Lower lobe of right lung (tissue), 2 donors: ENCODE results near the gene PKIG. TPM values are rescaled to one million over a fixed set of nuclear protein-coding genes. Genes with fewer than 3 reads are reported as not detected.
A peak's percentile ranks its signal among the peaks of the same experiment; 100 is the strongest.

Source experiments
- ATAC-seq, 2 donors: fragments of 200-7000 bp; cut with Tn5 transposase; one replicate each; pipeline ENCODE4 v1.9.1; 2020 to 2022; ENCODE audit warnings: mild to moderate bottlenecking in 2 of 2, moderate library complexity in 2 of 2
- DNase-seq: peaks from one replicate; pipeline ENCODE4 v3.0.0-alpha.2; 2020
- H3K27ac ChIP-seq: fragments of 200-600 bp; one replicate; pipeline ENCODE4 v1.8.0; 2022
- H3K27me3 ChIP-seq: fragments of 200-600 bp; one replicate; pipeline ENCODE4 v1.8.0; 2022; ENCODE audit warnings: low read depth
- H3K36me3 ChIP-seq: fragments of 200-600 bp; one replicate; pipeline ENCODE4 v1.8.0; 2022; ENCODE audit warnings: mild to moderate bottlenecking
- H3K4me1 ChIP-seq: fragments of 200-600 bp; one replicate; pipeline ENCODE4 v1.8.0; 2022
- H3K4me3 ChIP-seq: fragments of 200-600 bp; one replicate; pipeline ENCODE4 v1.8.0; 2022; ENCODE audit warnings: mild to moderate bottlenecking
- H3K9me3 ChIP-seq: fragments of 200-600 bp; one replicate; pipeline ENCODE4 v1.8.0; 2022
- intact Hi-C: fragments of 100-400 bp; cut with DNase I; formaldehyde crosslinking; loops from one replicate; pipeline ENCODE4 v1.11.0; 2022
- total RNA-seq: library from RNA; stranded (reverse); fragmentation: NEBNext Ultra II Directional; extraction: Animal tissue kit (Norgen Biotek cat#: 25700); gene quantifications from one replicate; pipeline ENCODE4 v1.2.1, GENCODE V29; 2021
- TF ChIP-seq, protein P1 (sequence below): fragments of 200-600 bp; IDR thresholded peaks from one replicate; pipeline ENCODE4 v1.8.0; 2022; ENCODE audit warnings: antibody characterized with exemption, mild to moderate bottlenecking
- donor health status: DM: no; HTN: yes; CAD: no; lungs with severe emphysema.

The PKIG gene
- total RNA-seq, 1 donor from 2014 or later = 61.6 TPM

DNA sequence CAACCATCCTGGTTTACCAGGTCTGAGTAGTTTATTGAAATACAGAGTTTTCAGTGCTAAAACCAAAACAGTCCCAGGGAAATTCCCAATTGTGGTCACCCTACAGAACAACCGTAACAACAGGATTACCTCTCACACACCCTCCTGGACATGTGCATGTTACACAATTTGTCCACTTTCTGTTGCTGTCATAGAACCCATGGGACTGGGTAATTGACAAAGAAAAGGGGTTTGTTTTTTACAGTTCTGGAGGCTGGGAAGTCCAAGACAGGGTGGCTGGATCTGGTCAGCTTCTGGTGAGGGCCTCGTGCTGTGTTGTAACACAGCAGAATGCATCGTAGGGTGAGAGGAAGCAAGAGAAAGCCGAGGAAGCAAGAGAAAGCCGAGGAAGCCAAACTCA lies 78.2 kb downstream of the PKIG start:
- TF ChIP-seq, protein P1, sequence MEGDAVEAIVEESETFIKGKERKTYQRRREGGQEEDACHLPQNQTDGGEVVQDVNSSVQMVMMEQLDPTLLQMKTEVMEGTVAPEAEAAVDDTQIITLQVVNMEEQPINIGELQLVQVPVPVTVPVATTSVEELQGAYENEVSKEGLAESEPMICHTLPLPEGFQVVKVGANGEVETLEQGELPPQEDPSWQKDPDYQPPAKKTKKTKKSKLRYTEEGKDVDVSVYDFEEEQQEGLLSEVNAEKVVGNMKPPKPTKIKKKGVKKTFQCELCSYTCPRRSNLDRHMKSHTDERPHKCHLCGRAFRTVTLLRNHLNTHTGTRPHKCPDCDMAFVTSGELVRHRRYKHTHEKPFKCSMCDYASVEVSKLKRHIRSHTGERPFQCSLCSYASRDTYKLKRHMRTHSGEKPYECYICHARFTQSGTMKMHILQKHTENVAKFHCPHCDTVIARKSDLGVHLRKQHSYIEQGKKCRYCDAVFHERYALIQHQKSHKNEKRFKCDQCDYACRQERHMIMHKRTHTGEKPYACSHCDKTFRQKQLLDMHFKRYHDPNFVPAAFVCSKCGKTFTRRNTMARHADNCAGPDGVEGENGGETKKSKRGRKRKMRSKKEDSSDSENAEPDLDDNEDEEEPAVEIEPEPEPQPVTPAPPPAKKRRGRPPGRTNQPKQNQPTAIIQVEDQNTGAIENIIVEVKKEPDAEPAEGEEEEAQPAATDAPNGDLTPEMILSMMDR = no peak
- no peaks in the 10 kb centered on the region for H3K27me3 ChIP-seq
- ATAC-seq = no peak
- no peaks in the 10 kb centered on the region for H3K36me3 ChIP-seq
- H3K4me3 ChIP-seq = no peak overlapping the region
- DNase-seq = no peak
- H3K4me1 ChIP-seq = no peaks in the 10 kb centered on the region
- intact Hi-C loops = no loop called here
- no peaks in the 10 kb centered on the region for H3K9me3 ChIP-seq
- no peak overlapping the region for H3K27ac ChIP-seq

DNA sequence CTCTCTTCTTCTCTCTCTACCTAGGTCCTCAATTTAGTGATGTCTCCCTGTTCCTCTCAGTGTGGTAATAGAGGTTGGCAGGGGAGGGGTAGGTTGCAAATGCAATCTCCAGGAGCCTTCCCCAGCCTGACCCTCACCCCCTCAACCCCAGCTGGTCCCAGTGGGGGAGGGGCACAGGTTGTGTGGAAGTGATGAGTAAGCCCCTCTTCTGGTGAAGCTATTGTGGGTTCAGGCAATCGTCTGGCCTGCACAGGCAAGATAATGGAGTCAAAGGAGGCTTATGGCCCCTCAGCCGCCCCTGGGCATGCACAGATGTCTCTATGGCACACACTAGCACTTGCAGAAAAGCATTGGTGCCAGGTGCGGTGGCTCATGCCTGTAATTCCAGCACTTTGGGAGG lies 79.9 kb downstream of the PKIG start:
- intact Hi-C loops = no loop called here
- ATAC-seq (no peak), DNase-seq (no peak)
- TF ChIP-seq, protein P1 = no peak
- Histone ChIP-seq H3K36me3 (no peaks in the 10 kb centered on the region), H3K9me3 (no peaks in the 10 kb centered on the region), H3K4me3 (no peak overlapping the region), H3K27ac (no peak overlapping the region), H3K27me3 (no peaks in the 10 kb centered on the region), H3K4me1 (no peaks in the 10 kb centered on the region)

DNA sequence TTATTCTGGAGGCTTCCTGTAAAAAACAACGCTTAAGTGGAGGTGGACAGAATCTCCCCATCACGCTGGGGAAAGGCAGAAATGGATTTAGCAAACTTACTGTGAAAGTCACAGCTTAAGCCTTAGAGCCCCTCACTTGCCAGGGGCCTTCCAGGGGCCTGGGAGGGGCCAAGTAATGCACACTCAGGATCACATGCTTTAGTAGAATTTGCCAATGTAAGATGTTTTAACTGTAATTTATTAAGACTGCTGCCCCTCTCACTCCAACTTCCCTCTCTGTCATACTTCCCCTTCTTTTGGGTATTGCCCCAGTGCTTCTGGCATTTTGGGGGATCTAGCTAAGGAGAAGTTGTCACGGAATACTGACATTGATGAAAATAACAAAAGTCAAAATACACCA lies 81.8 kb downstream of the PKIG start:
- no peak overlapping the region for H3K4me3 ChIP-seq
- ATAC-seq (peak in 1 of 2 donors; percentile 66), DNase-seq (no peak)

DNA sequence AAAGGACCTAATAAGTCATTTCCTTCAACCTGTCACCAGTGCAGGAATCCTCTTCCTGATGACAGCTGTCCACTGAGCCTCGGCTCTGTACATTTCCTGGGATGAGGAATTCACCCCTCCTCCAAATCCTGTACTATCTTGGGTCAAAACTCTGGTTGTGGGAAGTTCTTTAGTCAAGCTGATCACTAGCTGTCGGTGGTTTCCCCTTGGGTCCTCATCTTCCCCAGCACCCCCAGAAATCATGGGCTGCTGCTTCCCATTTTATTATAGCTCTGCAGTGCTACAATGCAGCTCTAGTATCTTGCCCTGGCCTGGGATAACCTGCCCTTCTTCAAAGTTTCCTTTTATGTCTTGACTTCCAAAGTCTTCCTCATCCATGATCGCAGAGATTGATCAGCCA lies 83.7 kb downstream of the PKIG start:
- Histone ChIP-seq H3K27me3 (no peaks in the 10 kb centered on the region), H3K36me3 (no peaks in the 10 kb centered on the region), H3K4me3 (no peak overlapping the region), H3K27ac (no peak overlapping the region), H3K9me3 (no peaks in the 10 kb centered on the region), H3K4me1 (no peaks in the 10 kb centered on the region)
- intact Hi-C loops = no loop called here
- ATAC-seq = no peak
- TF ChIP-seq, protein P1 = no peak
- no peak for DNase-seq

More for the DNA sequence above, 81.8 kb downstream of the PKIG start:
- no peaks in the 10 kb centered on the region for H3K9me3 ChIP-seq
- no peaks in the 10 kb centered on the region for H3K36me3 ChIP-seq
- intact Hi-C loops = no loop called here
- H3K27me3 ChIP-seq = no peaks in the 10 kb centered on the region
- no peak overlapping the region for H3K27ac ChIP-seq
- TF ChIP-seq, protein P1 = no peak
- no peaks in the 10 kb centered on the region for H3K4me1 ChIP-seq

Other genes with a start within 250 kb of the PKIG start
- gene R3HDML, start 245.5 kb upstream of the PKIG start, total RNA-seq = not detected
- gene HNF4A, start 226.9 kb upstream of the PKIG start, total RNA-seq = 0.18 TPM
- gene TTPAL, start 106.7 kb upstream of the PKIG start, total RNA-seq = 9.6 TPM
- 133 TPM for gene SERINC3, start 60.5 kb upstream of the PKIG start, total RNA-seq
- 7.7 TPM for gene ADA, start 69.1 kb downstream of the PKIG start, total RNA-seq
- gene CCN5, start 132.8 kb downstream of the PKIG start, total RNA-seq = 42.3 TPM
- 0.89 TPM for gene KCNK15, start 163.3 kb downstream of the PKIG start, total RNA-seq
- 3.5 TPM for gene RIMS4, start 228.0 kb downstream of the PKIG start, total RNA-seq